ENCODE data around the gene NEO1.

GRCh38 chr15:73336756-73337155 is 284.5 kb downstream of the NEO1 start:
- TF ChIP-seq CTCF (IDR thresholded peaks at IDR 0.05; ENCODE audit: insufficient read depth, low read depth, low read length) (no peak), EZH2 (IDR thresholded peaks at IDR 0.05; ENCODE audit: insufficient read depth, low read length) (no peak)
